ENCODE data around the gene HOXB13. TPM values are rescaled to one million over a fixed set of nuclear protein-coding genes. Genes with fewer than 3 reads are reported as not detected.

The HOXB13 gene
- total and polyA plus RNA-seq, 2 experiments from 2014 or later, result not detected

DNA sequence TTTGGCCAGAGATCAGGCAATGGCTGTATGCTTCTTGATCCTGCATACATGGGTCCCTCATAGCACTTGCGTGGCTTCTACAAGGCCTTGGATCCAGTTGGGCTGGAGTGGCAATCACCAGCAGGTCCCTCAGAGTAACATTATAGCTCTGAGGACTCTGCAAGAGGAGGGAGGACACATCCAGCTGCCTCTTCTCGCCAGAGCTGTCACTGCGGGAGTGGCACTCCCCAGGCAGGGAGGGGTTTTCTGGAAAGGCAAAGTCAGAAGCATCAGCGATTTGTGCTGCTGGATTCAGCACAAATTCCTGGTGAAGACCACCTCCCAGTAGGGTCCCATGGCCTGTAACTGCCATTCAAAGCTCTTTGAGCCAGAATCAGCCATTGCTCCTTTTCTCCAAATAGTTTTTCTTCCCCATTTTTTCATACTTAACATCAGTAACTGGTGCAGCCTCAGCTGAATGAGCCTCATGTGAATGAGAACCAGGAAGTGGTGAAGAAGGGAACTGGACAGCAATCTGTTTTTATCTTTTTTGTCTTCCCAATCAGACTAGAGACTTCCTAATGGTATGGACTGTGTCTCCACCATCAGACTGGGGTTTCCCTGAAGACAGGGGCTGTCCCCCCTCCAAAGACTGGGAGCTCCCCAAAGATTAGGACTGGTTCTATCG, 40.6 kb upstream of the HOXB13 start (continued):
- TF ChIP-seq, protein P1, sequence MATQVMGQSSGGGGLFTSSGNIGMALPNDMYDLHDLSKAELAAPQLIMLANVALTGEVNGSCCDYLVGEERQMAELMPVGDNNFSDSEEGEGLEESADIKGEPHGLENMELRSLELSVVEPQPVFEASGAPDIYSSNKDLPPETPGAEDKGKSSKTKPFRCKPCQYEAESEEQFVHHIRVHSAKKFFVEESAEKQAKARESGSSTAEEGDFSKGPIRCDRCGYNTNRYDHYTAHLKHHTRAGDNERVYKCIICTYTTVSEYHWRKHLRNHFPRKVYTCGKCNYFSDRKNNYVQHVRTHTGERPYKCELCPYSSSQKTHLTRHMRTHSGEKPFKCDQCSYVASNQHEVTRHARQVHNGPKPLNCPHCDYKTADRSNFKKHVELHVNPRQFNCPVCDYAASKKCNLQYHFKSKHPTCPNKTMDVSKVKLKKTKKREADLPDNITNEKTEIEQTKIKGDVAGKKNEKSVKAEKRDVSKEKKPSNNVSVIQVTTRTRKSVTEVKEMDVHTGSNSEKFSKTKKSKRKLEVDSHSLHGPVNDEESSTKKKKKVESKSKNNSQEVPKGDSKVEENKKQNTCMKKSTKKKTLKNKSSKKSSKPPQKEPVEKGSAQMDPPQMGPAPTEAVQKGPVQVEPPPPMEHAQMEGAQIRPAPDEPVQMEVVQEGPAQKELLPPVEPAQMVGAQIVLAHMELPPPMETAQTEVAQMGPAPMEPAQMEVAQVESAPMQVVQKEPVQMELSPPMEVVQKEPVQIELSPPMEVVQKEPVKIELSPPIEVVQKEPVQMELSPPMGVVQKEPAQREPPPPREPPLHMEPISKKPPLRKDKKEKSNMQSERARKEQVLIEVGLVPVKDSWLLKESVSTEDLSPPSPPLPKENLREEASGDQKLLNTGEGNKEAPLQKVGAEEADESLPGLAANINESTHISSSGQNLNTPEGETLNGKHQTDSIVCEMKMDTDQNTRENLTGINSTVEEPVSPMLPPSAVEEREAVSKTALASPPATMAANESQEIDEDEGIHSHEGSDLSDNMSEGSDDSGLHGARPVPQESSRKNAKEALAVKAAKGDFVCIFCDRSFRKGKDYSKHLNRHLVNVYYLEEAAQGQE (IDR thresholded peaks at IDR 0.05; ENCODE audit: unreplicated experiment), result no peak
- TF ChIP-seq, protein P2, sequence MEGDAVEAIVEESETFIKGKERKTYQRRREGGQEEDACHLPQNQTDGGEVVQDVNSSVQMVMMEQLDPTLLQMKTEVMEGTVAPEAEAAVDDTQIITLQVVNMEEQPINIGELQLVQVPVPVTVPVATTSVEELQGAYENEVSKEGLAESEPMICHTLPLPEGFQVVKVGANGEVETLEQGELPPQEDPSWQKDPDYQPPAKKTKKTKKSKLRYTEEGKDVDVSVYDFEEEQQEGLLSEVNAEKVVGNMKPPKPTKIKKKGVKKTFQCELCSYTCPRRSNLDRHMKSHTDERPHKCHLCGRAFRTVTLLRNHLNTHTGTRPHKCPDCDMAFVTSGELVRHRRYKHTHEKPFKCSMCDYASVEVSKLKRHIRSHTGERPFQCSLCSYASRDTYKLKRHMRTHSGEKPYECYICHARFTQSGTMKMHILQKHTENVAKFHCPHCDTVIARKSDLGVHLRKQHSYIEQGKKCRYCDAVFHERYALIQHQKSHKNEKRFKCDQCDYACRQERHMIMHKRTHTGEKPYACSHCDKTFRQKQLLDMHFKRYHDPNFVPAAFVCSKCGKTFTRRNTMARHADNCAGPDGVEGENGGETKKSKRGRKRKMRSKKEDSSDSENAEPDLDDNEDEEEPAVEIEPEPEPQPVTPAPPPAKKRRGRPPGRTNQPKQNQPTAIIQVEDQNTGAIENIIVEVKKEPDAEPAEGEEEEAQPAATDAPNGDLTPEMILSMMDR (conservative IDR thresholded peaks at IDR 0.05; ENCODE audit: low read depth in 2 of 2), result no peak
- TF ChIP-seq, protein P3, sequence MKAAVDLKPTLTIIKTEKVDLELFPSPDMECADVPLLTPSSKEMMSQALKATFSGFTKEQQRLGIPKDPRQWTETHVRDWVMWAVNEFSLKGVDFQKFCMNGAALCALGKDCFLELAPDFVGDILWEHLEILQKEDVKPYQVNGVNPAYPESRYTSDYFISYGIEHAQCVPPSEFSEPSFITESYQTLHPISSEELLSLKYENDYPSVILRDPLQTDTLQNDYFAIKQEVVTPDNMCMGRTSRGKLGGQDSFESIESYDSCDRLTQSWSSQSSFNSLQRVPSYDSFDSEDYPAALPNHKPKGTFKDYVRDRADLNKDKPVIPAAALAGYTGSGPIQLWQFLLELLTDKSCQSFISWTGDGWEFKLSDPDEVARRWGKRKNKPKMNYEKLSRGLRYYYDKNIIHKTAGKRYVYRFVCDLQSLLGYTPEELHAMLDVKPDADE (IDR thresholded peaks at IDR 0.05), result no peak

DNA sequence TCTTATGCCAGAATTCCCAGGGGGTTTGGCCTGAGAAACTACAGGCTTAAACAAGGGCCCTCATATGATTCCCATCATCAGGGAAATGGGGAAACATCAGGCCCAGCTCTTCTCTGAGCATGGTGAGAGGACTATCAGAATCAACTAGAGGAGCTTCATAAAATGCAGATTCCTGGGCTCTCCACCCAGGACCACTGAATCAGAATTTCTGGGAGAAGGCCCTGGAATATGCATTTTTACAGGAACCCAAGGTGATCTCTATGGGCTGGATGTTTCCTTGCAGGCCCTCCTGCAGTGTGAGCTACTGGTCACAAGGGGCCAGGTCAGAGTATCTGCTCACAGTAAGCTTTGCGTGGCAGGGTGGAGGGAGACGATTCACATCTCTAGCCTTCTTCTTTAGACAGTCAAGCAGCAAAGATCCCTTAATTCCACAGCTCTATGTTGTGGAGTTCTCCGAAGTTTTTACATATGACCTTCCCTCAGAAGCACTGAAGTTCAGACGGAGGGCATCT, 38.8 kb upstream of the HOXB13 start:
- no peak overlapping the region for H3K4me2 ChIP-seq
- no peaks in the 10 kb centered on the region for H3K9me2 ChIP-seq (ENCODE audit: insufficient read depth)
- no peak overlapping the region for H3K4me3 ChIP-seq
- no peak overlapping the region for H2AFZ ChIP-seq
- Mint-ChIP-seq H3K9me3 (no peaks in the 10 kb centered on the region), H3K4me3 (no peak overlapping the region), H3K4me1 (no peaks in the 10 kb centered on the region), H3K27ac (no peak overlapping the region), H3K36me3 (ENCODE audit: low read depth) (no peaks in the 10 kb centered on the region), H3K27me3 (ENCODE audit: insufficient read depth, low read depth, poor library complexity) (no peaks in the 10 kb centered on the region)
- no peaks in the 10 kb centered on the region for H3F3A ChIP-seq (replicated peaks; ENCODE audit: low read depth)
- TF ChIP-seq EZH2 (IDR thresholded peaks at IDR 0.05; ENCODE audit: low read depth, unreplicated experiment) (no peak), ZNF114 (CRISPR knock-in tag; IDR thresholded peaks at IDR 0.05) (no peak), POLR2AphosphoS5 (IDR thresholded peaks at IDR 0.05; ENCODE audit: low read depth) (no peak)
- TF ChIP-seq, protein P2 (conservative IDR thresholded peaks at IDR 0.05; ENCODE audit: low read depth in 2 of 2), result 0 out of 4 replicates have a peak, but pooled peaks of 1 of the 2 experiments have one; percentile 11
- TF ChIP-seq, protein P1 (IDR thresholded peaks at IDR 0.05; ENCODE audit: unreplicated experiment), result no peak
- ATAC-seq (peak; percentile 72), DNase-seq (ENCODE audit: low spot score) (peak; percentile 34)
- no peaks in the 10 kb centered on the region for H3K36me3 ChIP-seq (ENCODE audit: insufficient read depth)
- H3K27me3 ChIP-seq (ENCODE audit: insufficient read depth), result peaks cover 36% of the 10 kb centered on the region
- no peak overlapping the region for H3K27ac ChIP-seq (ENCODE audit: low read depth)
- no peaks in the 10 kb centered on the region for H3K4me1 ChIP-seq (ENCODE audit: insufficient read depth)
- no peaks in the 10 kb centered on the region; the same call in 1 of the 2 replicates for H4K20me1 ChIP-seq (replicated peaks; ENCODE audit: insufficient read depth)
- no peaks in the 10 kb centered on the region for H3K79me2 ChIP-seq (replicated peaks; ENCODE audit: insufficient read depth)

Measured in GM23338 (cell line).